SK-N-SH (cell line): ENCODE results near the gene DDX52.

Source experiments
- EP300 ChIP-seq, 2 experiments: IDR thresholded peaks; 2 replicates each; pipeline versions ENCODE4 v1.4.0 to v1.6.1; 2012; ENCODE audit warnings: borderline replicate concordance in 1 of 2, low read depth in 1 of 2, low read length in 1 of 2
- GATA2 ChIP-seq: sonication (generic); formaldehyde crosslinking; IDR thresholded peaks from 2 replicates; pipeline ENCODE4 v1.5.0; 2020; ENCODE audit warnings: mild to moderate bottlenecking, missing genetic modification reagents
- JUND ChIP-seq: IDR thresholded peaks from 2 replicates; pipeline ENCODE4 v1.4.0; 2012
- NFIC ChIP-seq: IDR thresholded peaks from 2 replicates; pipeline ENCODE4 v1.4.0; 2012; ENCODE audit warnings: borderline replicate concordance
- POLR2AphosphoS5 ChIP-seq: IDR thresholded peaks from 2 replicates; pipeline ENCODE4 v1.6.1; 2012; ENCODE audit warnings: low read depth, low read length
- RAD21 ChIP-seq: IDR thresholded peaks from 2 replicates; pipeline ENCODE4 v1.6.1; 2012; ENCODE audit warnings: mild to moderate bottlenecking, low read length
- RCOR1 ChIP-seq: fragments of 150-350 bp; IDR thresholded peaks from 2 replicates; pipeline ENCODE4 v1.6.1; 2017; ENCODE audit warnings: antibody characterized with exemption, low read length
- RFX5 ChIP-seq: IDR thresholded peaks from 2 replicates; pipeline ENCODE4 v1.6.1; 2012; ENCODE audit warnings: mild to moderate bottlenecking, improper control_type of control experiment, low read length
- SIN3A ChIP-seq: IDR thresholded peaks from 2 replicates; pipeline ENCODE4 v1.6.1; 2012; ENCODE audit warnings: low read depth, mild to moderate bottlenecking, low read length, moderate library complexity, borderline replicate concordance
- USF2 ChIP-seq: fragments of 150-350 bp; IDR thresholded peaks from 2 replicates; pipeline ENCODE4 v1.6.1; 2017; ENCODE audit warnings: antibody characterized with exemption, low read length, low read depth, borderline replicate concordance
- TF ChIP-seq, protein P1 (sequence below): fragments of 200-600 bp; sonication (generic); IDR thresholded peaks from 2 replicates; pipeline ENCODE4 v1.6.1; 2017; ENCODE audit warnings: antibody characterized with exemption, mild to moderate bottlenecking, moderate library complexity
- TF ChIP-seq, protein P2 (sequence below): IDR thresholded peaks from 2 replicates; pipeline ENCODE4 v1.4.0; 2012; ENCODE audit warnings: low read depth

DNA sequence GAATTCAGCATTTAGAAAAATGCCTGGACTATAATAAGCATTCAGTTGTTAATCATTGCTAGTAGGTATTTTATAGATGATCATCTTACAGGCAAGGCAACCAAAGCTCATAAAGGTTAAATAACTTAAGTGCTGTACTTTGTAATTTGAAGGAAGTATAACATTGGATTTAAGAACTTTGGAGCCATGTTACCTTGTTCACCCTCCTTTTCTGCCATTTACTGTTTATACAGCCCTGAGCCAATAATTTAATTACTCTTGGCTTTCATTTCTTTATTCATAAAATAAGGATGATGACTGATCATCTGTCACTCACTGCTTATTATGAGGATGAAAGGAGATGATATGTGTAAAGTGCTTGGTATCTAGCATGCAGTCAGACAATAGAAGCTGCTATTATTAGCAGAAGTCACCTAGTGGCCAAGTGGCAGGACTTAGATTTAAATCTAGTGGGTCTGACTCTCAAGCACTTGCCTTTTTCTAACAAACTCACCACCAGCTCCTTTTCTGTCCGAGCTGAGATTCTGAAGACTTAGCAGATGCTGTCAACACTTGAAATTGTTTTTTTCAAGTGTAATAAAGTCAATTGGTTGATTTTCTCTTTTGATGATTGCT, 18.3 kb upstream of the DDX52 start:
- TF ChIP-seq, protein P1, sequence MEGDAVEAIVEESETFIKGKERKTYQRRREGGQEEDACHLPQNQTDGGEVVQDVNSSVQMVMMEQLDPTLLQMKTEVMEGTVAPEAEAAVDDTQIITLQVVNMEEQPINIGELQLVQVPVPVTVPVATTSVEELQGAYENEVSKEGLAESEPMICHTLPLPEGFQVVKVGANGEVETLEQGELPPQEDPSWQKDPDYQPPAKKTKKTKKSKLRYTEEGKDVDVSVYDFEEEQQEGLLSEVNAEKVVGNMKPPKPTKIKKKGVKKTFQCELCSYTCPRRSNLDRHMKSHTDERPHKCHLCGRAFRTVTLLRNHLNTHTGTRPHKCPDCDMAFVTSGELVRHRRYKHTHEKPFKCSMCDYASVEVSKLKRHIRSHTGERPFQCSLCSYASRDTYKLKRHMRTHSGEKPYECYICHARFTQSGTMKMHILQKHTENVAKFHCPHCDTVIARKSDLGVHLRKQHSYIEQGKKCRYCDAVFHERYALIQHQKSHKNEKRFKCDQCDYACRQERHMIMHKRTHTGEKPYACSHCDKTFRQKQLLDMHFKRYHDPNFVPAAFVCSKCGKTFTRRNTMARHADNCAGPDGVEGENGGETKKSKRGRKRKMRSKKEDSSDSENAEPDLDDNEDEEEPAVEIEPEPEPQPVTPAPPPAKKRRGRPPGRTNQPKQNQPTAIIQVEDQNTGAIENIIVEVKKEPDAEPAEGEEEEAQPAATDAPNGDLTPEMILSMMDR: no peak; the same call in 1 of the 2 replicates
- TF ChIP-seq EP300 (IDR thresholded peaks at IDR 0.05; ENCODE audit: borderline replicate concordance in 1 of 2, low read depth in 1 of 2, low read length in 1 of 2) (no peak), RAD21 (no peak), SIN3A (no peak), NFIC (no peak), POLR2AphosphoS5 (no peak), JUND (no peak), USF2 (no peak), GATA2 (no peak), RCOR1 (no peak), RFX5 (no peak)
- TF ChIP-seq, protein P2, sequence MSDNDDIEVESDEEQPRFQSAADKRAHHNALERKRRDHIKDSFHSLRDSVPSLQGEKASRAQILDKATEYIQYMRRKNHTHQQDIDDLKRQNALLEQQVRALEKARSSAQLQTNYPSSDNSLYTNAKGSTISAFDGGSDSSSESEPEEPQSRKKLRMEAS: no peak
